RWPE1 (cell line): ENCODE results near the gene ABHD2.

ENCODE experiments used
- CTCF ChIA-PET: fragments of 350-600 bp; sonication (Branson Sonifier 250); formaldehyde crosslinking; extraction: SDS; loops from one replicate; lab custom pipeline; 2021; lab: Yijun Ruan, JAX
- POLR2A ChIA-PET: fragments of 400-600 bp; formaldehyde crosslinking; extraction: SDS; loops from one replicate; lab custom pipeline; 2020; ENCODE audit warnings: antibody characterized with exemption; ENCODE audit not compliant: low non-redundant PET; lab: Yijun Ruan, JAX
- DNase-seq: peaks from one replicate; pipeline ENCODE4 v3.0.0; 2012; ENCODE audit warnings: low spot score
- H3K27ac ChIP-seq: fragments of 450-650 bp; 2 replicates; pipeline ENCODE4 v1.5.1; 2017
- TF ChIP-seq, protein P1 (sequence below): fragments of 450-650 bp; conservative IDR thresholded peaks from 2 replicates; pipeline ENCODE4 v1.5.1; 2017; ENCODE audit warnings: low read depth, mild to moderate bottlenecking

The ABHD2 gene

DNA sequence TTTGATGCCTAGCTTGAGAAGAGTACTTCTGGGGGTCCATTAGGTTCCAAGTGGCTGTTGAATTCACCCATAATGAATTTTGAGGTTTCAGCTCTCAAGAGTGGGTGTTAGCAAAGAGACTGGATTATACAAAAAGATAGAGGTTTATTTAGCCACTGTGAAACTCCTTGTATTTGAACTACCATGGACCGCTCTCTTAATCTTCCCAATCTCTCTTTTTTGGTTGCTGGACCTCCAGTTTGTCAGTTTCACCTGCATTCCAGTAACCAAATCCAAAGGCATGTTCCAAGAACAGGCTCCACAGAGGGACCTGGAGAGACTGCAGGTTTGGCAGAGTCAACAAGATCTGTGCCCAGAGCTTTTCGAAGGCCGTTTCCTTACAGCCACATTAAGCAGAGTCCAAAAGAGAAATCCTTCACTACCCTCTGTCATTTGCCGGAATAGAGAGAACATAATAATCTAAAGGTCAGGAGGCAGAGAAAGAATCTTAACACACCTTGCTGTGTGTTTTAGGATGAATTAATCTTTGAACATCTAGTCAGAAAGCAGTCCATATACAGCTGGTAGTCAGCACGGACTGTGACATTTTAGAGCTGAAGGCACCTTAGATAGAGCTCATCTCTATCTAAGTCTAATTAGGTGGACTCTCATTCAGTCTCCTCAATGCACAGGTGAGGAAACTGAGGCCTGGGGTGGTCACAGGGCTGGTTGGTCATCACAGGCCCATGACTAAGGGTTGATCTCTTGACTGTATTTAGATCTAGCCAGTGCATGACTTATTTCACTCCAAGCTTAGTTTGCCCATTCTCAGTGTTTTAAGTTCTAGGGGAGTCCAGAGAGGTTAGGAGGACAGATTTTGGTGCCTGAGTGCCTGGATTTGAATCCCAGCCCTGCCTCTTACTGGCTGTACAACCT is 1.3 kb downstream of the ABHD2 start:
- DNase-seq, result no peak
- TF ChIP-seq, protein P1, sequence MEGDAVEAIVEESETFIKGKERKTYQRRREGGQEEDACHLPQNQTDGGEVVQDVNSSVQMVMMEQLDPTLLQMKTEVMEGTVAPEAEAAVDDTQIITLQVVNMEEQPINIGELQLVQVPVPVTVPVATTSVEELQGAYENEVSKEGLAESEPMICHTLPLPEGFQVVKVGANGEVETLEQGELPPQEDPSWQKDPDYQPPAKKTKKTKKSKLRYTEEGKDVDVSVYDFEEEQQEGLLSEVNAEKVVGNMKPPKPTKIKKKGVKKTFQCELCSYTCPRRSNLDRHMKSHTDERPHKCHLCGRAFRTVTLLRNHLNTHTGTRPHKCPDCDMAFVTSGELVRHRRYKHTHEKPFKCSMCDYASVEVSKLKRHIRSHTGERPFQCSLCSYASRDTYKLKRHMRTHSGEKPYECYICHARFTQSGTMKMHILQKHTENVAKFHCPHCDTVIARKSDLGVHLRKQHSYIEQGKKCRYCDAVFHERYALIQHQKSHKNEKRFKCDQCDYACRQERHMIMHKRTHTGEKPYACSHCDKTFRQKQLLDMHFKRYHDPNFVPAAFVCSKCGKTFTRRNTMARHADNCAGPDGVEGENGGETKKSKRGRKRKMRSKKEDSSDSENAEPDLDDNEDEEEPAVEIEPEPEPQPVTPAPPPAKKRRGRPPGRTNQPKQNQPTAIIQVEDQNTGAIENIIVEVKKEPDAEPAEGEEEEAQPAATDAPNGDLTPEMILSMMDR, result no peak
- peak overlapping the region; percentile 95 for H3K27ac ChIP-seq
- ChIA-PET POLR2A (interaction anchor here (1.1 kb wide), 1 partner anchor 18 kb away, joined by 4 read pairs; no protein-coding TSS in a partner anchor), CTCF (interaction anchor here (1.0 to 2.2 kb wide), 2 partner anchors 81 to 89 kb away, joined by 3 to 5 read pairs; no protein-coding TSS in a partner anchor)

DNA sequence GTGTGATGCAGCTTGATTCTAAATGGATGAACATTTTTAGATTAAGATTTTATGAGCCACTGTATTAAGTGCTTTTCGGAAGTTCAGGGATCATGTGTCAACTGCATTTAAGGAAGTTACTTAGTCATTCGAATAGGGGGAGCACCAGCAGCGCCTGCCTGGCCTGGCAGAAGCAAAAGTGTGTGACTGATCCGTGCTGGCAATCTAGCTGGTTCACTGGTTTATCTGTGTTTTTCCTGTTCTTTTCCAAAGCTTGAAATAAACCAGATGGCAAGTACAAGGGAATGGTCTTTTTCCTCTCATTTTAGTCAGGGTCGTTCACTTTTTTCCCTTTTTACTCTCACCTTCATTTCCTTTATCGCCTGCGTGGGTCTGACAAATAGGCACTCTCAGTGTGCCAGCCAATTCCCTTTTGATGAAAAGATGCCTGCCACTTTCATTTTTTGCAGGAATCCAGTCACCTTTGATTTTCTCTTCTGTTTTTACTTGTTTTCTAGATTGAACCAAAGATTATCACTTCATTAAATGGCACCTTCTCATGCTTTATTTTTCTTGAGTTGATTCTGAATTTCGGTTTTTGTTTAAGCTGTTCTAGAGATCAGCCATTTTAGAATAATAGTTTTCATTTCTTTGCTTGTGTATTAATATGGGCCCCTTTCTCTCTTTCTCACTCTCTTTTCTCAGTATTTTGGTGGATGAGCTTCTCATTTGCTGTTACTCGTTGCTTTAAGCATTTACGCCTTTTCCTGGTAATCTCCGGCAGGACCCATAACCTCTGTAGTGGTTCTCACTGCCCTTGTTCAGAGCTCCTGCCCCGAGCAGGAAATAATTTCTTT is 2.8 kb downstream of the ABHD2 start:
- TF ChIP-seq, protein P1, result no peak
- ChIA-PET CTCF (interaction anchor here (0.5 to 2.2 kb wide), 5 partner anchors 33 to 87 kb away, joined by 3 to 7 read pairs (median 5); no protein-coding TSS in a partner anchor), POLR2A (no interaction called here)
- no peak overlapping the region; the same call in 1 of the 2 replicates for H3K27ac ChIP-seq
- peak; percentile 66 for DNase-seq

DNA sequence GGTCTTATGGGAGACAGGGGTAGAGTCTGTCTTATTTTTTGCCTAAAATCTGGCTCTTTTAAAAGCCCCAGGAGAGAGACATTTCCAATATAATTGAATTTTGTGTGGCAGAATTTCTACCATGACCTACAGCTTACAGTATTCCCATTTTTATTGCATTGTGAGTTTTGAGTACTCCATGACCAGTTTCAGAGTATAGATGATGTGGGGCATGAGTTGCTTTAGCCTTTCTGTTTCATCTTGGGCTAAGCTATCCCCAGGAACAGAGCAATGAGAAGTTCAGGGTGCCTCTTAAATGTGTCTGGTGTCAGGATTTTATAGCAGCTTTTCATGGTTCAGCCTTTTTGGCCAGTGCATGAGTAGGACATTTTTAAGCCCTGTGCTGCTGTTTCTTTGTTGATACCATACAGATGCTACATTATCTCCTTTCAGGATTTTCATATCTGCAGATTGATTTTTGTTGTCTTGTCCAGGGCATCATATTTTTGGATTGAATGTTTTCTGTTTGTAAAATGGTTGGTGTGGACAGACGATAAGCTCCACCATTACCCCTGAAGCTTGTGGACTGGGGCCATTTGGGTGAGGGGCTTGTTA is 3.5 kb downstream of the ABHD2 start:
- TF ChIP-seq, protein P1, result no peak
- H3K27ac ChIP-seq, result no peak overlapping the region
- no peak for DNase-seq

DNA sequence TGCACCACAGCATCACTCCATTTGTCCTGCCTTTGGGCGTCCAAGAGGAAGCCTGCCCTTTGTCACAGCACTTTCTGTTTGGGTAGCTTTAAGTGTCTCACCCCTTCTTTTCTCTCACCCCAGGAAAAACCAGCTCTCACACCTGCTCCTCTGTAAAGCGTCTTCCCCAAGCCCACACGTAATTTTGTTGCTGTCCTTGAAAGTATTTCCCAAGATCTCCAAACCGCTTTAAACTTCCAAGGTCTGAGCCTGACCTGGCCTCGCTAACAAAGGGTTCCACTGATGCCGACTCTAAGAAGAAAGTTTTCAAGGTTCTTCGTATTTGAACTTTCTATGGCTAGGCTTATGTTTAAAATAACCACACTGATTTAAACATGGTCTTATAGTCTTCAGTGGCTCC is 5.3 kb downstream of the ABHD2 start:
- ChIA-PET POLR2A (no interaction called here), CTCF (interaction anchor here (0.6 kb wide), 1 partner anchor 80 kb away, joined by 4 read pairs; no protein-coding TSS in a partner anchor)
- peak overlapping the region; percentile 4; the same call in 1 of the 2 replicates for H3K27ac ChIP-seq
- TF ChIP-seq, protein P1, result no peak
- DNase-seq, result no peak

More for the DNA sequence above, 3.5 kb downstream of the ABHD2 start:
- ChIA-PET POLR2A (no interaction called here), CTCF (interaction anchor here (1.2 to 1.7 kb wide), 3 partner anchors 34 to 86 kb away, joined by 3 to 7 read pairs (median 4); no protein-coding TSS in a partner anchor)

DNA sequence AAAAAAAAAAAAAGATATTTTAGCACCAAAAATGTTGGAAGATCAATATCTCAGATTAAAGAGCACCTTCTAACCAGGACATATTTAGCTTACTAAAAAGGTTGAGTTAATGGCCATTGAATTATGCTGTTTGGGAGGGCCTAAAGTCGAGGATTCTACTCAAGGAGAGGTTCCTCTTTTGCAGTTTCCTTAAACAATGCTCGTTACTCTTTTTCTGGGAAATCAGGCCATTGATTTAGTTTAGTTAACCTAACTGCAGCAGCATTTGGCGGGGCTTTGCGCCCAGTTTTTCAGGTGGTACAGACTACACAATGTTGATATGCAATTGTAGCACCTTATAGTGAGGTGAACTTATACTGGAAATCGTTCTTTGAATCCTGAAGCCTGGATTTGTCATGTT is 6.8 kb downstream of the ABHD2 start:
- TF ChIP-seq, protein P1, result no peak
- no peak overlapping the region for H3K27ac ChIP-seq
- ChIA-PET CTCF (no interaction called here), POLR2A (no interaction called here)
- DNase-seq, result no peak

DNA sequence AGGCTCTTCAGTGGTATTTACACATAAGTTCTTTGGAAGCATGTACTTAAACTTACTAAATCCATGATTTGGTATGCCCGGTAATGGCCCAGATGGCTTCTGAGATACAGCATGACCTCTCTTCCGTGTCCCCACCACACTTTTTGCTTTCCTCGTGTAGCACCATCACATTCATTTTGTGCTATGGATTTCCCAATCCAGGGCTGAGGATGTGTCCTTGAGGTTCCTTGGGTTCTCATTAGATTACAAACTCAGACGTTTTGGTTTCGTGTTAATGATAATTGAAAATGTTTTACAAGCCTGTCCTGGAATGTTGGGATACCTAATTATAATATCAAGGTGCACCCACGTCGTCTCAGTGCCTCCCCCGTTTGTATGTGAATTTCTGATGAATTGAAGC is 7.3 kb downstream of the ABHD2 start:
- TF ChIP-seq, protein P1, result no peak
- H3K27ac ChIP-seq, result no peak overlapping the region
- POLR2A ChIA-PET, result no interaction called here
- DNase-seq, result no peak
- CTCF ChIA-PET, result no interaction called here
